ENCODE data around the gene ADISSP. TPM values are rescaled to one million over a fixed set of nuclear protein-coding genes. Genes with fewer than 3 reads are reported as not detected.
A peak's percentile ranks its signal among the peaks of the same experiment; 100 is the strongest.

The ADISSP gene
- total RNA-seq, 1 experiment from 2014 or later = 99.4 TPM

GRCh38 chr20:3727401-3728021, 40.0 kb downstream of the ADISSP start:
- Histone ChIP-seq H3K4me1 (ENCODE audit: control insufficient read depth in 1 of 2, insufficient read depth in 2 of 2, low read length in 2 of 2) (peaks cover 3 to 20% of the 10 kb centered on the region in 2 experiments; a peak in 2 of 4 replicates), H3K79me2 (ENCODE audit: insufficient read depth, low read length) (no peaks in the 10 kb centered on the region), H3K4me3 (replicated peaks in 1 of 2; ENCODE audit: low read depth in 1 of 2, low read length in 2 of 2) (no peak overlapping the region), H3K9ac (ENCODE audit: low read length) (no peak overlapping the region), H2AFZ (ENCODE audit: low read depth, low read length, poor library complexity, severe bottlenecking) (peak overlapping the region; percentile 23), H3K27me3 (ENCODE audit: insufficient read depth, low read length) (0 out of 2 replicates have a peak, but pooled peaks cover 8% of the 10 kb centered on the region), H3K4me2 (ENCODE audit: low read length) (peak overlapping the region; percentile 40), H4K20me1 (ENCODE audit: insufficient read depth) (no peaks in the 10 kb centered on the region), H3K36me3 (ENCODE audit: control insufficient read depth in 1 of 2, insufficient read depth in 2 of 2, low read length in 2 of 2) (no peaks in the 10 kb centered on the region), H3K9me3 (ENCODE audit: control insufficient read depth in 1 of 2, insufficient read depth in 1 of 2, low read depth in 1 of 2, low read length in 2 of 2) (no peaks in the 10 kb centered on the region), H3K27ac (ENCODE audit: low read depth, low read length) (no peak overlapping the region), H3K9me2 (ENCODE audit: insufficient read depth) (no peaks in the 10 kb centered on the region)
- RAD21 ChIA-PET (ENCODE audit: low non-redundant PET in 1 of 2, low total read pairs in 2 of 2, uncharacterized antibody in 2 of 2, unreplicated experiment in 2 of 2) = no interaction called here
- ATAC-seq = peak; percentile 37; the same call in 1 of the 2 replicates
- DNase-seq (ENCODE audit: low read depth, low spot score) = no peak
- TF ChIP-seq EGR1 (IDR thresholded peaks at IDR 0.05; ENCODE audit: low read depth) (no peak), CEBPB (IDR thresholded peaks at IDR 0.05; ENCODE audit: low read depth) (no peak), YY1 (IDR thresholded peaks at IDR 0.05; ENCODE audit: extremely low read depth, insufficient replicate concordance, low read depth, low read length) (no peak), CBX3 (IDR thresholded peaks at IDR 0.05; ENCODE audit: low read depth) (no peak), FOSL1 (IDR thresholded peaks at IDR 0.05; ENCODE audit: low read depth) (no peak), SRF (IDR thresholded peaks at IDR 0.05; ENCODE audit: low read depth) (no peak), TCF7L2 (IDR thresholded peaks at IDR 0.05; ENCODE audit: borderline replicate concordance, extremely low read depth, insufficient read depth, insufficient read length) (no peak)
- no TSS peak for BruUV-seq (replicated peaks)
- POLR2A ChIA-PET = interaction anchor here (0.6 kb wide), 2 partner anchors 290 to 464 kb away, joined by 3 read pairs; no protein-coding TSS in a partner anchor
- CTCF ChIA-PET = interaction anchor here (2.2 kb wide), 1 partner anchor 17 kb away, joined by 5 read pairs; no protein-coding TSS in a partner anchor
- intact Hi-C loops (cut with micrococcal nuclease) = no loop called here

- Histone ChIP-seq H3K27ac (ENCODE audit: low read depth, low read length) (no peak overlapping the region), H3K27me3 (ENCODE audit: insufficient read depth, low read length) (peaks cover 14% of the 10 kb centered on the region), H3K79me2 (ENCODE audit: insufficient read depth, low read length) (no peaks in the 10 kb centered on the region), H4K20me1 (ENCODE audit: insufficient read depth) (no peaks in the 10 kb centered on the region), H2AFZ (ENCODE audit: low read depth, low read length, poor library complexity, severe bottlenecking) (no peak overlapping the region), H3K4me1 (ENCODE audit: control insufficient read depth in 1 of 2, insufficient read depth in 2 of 2, low read length in 2 of 2) (peaks cover 3 to 20% of the 10 kb centered on the region in 2 experiments; a peak in 2 of 4 replicates), H3K4me2 (ENCODE audit: low read length) (no peak overlapping the region), H3K36me3 (ENCODE audit: control insufficient read depth in 1 of 2, insufficient read depth in 2 of 2, low read length in 2 of 2) (no peaks in the 10 kb centered on the region), H3K9me3 (ENCODE audit: control insufficient read depth in 1 of 2, insufficient read depth in 1 of 2, low read depth in 1 of 2, low read length in 2 of 2) (no peaks in the 10 kb centered on the region), H3K9me2 (ENCODE audit: insufficient read depth) (no peaks in the 10 kb centered on the region), H3K9ac (ENCODE audit: low read length) (no peak overlapping the region), H3K4me3 (replicated peaks in 1 of 2; ENCODE audit: low read depth in 1 of 2, low read length in 2 of 2) (no peak overlapping the region)
- CTCF ChIA-PET = interaction anchor here (0.7 to 2.8 kb wide), 2 partner anchors 13 to 1203 kb away, joined by 3 to 9 read pairs; no protein-coding TSS in a partner anchor
- RAD21 ChIA-PET (ENCODE audit: low non-redundant PET in 1 of 2, low total read pairs in 2 of 2, uncharacterized antibody in 2 of 2, unreplicated experiment in 2 of 2) = no interaction called here
- no peak for TF ChIP-seq POLR2A (IDR thresholded peaks at IDR 0.05; ENCODE audit: borderline replicate concordance, extremely low read depth, insufficient read depth, insufficient read length)
- TF ChIP-seq YY1 (IDR thresholded peaks at IDR 0.05; ENCODE audit: extremely low read depth, insufficient replicate concordance, low read depth, low read length) = no peak
- TF ChIP-seq FOSL1 (IDR thresholded peaks at IDR 0.05; ENCODE audit: low read depth) = no peak
- TF ChIP-seq EGR1 (IDR thresholded peaks at IDR 0.05; ENCODE audit: low read depth) = no peak
- no peak for TF ChIP-seq SRF (IDR thresholded peaks at IDR 0.05; ENCODE audit: low read depth)
- no peak for TF ChIP-seq ATF3 (IDR thresholded peaks at IDR 0.05)
- no peak for TF ChIP-seq MAX (IDR thresholded peaks at IDR 0.05)
- no peak for TF ChIP-seq TCF7L2 (IDR thresholded peaks at IDR 0.05; ENCODE audit: borderline replicate concordance, extremely low read depth, insufficient read depth, insufficient read length)
- DNase-seq (ENCODE audit: low read depth, low spot score) (no peak), ATAC-seq (no peak)
- no TSS peak for BruUV-seq (replicated peaks)
- POLR2A ChIA-PET = no interaction called here
- intact Hi-C loops (cut with micrococcal nuclease) = no loop called here
These were observed 43.2 kb downstream of the ADISSP start for GRCh38 chr20:3724356-3724755.

Data from HCT116 (cell line).